Mesenteric fat pad (tissue), 1 donor: ENCODE measurements around the gene SMARCE1. TPM values are rescaled to one million over a fixed set of nuclear protein-coding genes. Genes with fewer than 3 reads are reported as not detected.

ENCODE experiments used
- DNase-seq: peaks from one replicate; pipeline ENCODE4 v3.0.0-alpha.2; 2020; ENCODE audit warnings: low spot score
- total RNA-seq: library from RNA; stranded (reverse); fragmentation: NEBNext Ultra II Directional; extraction: Animal tissue kit (Norgen Biotek cat#: 25700); gene quantifications from one replicate; pipeline ENCODE4 v1.2.1, GENCODE V29; 2021
- donor health status: DM: yes; HTN: yes; CAD: no.

The SMARCE1 gene
- total RNA-seq, 1 donor from 2014 or later: 73.5 TPM

DNA sequence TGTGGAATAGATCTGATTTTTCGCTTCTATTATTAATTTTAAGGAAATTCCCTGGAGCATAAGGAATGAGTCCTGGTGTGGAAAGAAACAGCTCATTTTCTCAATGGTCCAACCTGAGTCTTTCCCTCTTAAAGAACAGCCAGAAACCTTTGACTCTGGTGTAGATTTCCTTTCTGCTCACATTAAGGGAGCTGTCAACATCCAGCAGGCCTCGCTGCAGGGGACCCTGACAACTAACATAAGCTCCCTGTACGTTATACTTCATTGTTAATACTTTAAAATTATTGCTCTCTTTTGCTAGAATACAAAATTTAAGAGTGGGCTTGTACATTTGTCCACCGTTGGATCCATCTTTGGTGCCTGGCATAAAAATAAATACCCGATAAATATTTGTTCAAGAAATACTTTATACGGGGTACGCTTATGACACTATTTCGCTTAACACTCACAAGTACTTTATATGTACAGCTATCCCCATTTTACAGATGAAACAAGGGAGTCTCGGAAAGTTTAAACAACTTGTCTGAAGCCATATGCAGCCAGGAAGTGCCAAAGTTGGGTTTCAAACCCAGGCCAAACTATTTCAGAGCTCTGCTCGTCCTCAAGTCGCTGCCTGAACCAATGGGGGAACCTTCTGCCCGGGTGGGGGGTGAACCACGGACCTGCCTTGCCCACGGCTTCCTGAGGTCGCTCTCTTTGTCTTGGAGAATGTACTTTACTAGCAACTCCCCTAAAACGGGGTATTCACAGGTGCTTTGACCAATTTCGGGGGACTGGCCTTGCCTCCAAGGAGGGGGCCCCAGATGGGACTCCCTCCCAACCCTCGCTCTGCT is 611 bp downstream of the SMARCE1 start:
- DNase-seq: no peak

DNA sequence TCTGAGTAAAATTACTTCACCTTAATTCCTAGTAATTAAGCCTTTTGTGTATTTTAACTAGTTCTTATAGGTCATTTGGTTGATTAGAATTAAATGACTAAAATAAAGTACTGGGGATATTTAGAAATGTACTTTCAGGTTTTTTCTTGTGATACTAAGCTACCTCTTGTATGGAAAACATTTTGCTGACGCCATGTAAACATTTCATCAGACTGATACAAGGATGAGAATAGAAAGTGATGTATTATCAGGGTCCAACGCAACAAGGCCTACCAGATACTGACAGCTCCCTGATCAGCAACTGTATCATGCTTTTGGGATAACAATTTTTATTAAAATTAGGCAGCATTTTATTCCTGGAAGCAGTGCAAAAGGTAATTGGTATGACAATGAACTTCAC is 1.7 kb downstream of the SMARCE1 start:
- no peak for DNase-seq

DNA sequence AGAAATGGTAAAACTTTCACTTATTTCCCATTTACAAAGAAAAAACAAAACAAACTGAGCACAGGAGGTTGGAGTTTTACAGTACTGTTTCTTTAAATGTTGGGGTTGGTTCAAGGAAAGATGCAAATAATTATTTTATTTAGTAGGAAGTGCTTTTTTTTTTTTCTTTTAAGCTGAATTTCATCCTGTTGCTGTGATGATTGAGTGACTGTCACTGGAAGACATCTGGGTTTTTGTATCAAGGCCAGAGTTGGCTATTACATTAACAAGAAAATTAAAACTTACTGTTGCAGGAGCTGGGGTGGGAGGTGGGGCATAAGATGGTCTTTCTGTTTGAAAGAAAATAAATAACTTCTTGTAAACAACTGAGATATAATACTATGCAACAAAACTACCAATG is 2.3 kb downstream of the SMARCE1 start:
- DNase-seq: no peak

DNA sequence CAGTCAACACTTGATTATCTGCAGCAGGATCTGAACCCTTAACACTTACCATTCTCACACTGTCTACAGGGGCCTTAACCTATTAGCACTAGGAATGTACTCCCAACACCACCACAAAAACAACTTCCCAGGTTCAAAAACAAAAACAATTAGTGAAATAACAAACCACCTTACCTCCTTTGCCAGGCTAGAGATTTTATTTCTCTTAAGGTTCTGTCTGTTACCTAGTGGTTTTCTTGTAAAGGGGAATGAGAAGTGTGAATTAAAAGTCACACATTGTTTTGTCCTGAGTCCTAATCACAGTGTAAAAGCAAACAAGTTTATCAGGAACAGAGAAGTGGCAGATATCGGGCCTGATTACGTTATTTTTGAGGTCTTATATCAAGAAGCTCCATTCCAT is 9.7 kb downstream of the SMARCE1 start:
- no peak for DNase-seq

DNA sequence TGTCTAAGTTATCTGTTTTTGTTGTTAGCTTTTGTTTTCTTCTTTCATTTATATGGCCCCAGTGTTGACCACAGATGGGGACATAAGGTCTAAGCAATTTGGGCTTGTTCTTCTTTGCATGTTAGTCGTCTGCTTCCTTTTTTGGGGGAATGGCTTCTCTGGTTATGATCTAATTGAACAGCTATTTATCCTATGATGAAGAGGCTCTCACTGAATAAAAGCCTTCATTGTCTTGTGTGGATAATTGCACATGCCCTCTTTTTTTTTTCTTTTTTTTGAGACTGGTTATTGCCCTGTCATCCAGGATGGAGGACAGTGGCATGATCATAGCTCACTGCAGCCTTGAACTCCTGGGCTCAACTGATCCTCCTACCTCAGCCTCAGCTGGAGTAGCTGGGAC is 13.7 kb downstream of the SMARCE1 start:
- DNase-seq: no peak

DNA sequence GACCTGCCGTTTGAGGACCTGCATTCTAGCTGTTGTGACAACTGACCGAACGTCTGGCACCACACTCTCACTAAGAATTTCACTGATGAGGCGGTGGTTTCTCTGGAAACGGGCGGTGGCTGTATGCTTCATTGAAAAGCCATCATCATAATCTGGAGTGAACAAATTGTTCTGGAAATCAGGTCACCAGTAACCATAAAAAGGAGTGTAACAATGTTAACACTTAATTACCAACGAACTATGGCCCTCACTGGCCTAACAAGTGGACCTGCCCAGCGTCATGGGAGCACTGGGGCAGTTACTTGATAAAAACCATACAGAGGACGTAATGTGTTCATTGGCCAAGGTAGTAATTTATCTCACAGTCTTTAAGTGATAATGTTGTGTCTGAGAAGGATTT is 15.4 kb downstream of the SMARCE1 start:
- no peak for DNase-seq

DNA sequence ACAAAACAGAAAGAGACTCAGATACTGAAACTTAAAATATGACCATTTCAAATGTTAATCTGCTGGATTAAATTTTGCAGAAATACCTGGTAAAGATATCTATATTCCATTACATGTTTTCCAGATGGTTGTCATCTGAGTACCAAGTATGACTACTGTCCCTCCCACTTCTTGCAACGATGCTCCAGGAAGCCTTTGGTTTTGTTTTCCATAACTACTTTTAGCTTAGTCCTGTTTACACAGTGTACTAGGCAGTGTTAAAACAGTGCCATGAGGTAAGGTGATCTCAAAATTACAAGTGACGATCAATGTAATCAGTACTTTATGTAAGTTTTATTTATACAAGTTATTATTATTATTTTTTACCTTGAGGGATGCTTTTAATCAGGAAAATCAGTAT is 17.8 kb downstream of the SMARCE1 start:
- DNase-seq: no peak

DNA sequence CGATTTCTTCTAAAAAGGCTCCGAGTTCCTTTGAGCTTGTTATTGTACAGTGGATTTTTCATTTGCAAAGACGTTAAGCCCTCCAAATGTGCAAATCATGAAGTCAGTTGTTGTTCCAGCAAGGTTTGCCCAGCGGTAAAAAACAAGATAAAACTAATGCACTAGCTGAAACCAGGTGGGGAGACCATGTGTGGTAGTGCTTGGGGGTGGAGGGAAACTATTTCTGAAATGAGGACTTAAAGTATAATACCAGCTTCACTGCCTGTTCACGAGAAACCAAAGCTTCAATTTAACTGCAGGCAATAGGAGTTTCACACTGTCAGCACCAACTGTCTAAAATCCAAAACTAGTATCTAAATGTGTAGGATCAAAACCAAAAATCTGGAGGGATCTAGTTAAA is 22.3 kb downstream of the SMARCE1 start:
- DNase-seq: no peak

DNA sequence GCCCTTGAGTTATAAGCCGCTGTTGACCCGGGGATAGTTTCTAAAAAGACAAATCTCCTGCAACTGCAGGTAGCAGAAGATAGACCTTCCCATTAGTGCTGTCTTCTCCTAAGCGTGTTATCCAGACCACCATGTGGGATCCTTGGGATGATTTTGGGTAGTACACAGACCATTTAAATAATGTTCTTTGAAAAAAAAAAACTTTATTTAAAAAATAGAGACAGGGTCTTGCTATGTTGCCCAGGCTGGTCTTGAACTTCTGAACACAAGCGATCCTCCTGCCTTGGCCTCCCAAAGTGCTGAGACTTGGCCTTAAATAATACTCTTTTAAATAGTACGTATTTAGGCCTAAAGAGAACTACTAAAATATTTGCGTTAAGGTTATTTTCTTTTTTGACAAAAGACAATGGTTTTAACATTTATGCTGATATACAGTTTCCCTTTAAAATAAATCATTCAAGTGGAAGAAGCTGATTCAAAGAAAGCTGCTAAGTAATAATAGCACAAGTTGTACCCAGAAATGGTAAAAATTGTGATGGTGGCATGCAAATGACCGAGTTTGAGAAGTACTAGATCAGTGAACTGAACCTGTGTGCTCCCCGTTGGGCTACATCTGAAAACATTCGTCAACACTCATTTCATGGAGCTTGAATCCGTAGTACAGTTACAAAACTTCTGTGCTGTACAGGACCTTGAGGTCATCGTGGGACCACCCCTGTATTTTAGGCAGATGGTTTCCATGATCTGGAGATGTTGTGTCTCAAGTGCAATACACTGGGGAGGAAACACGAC is 24.0 kb downstream of the SMARCE1 start:
- no peak for DNase-seq

DNA sequence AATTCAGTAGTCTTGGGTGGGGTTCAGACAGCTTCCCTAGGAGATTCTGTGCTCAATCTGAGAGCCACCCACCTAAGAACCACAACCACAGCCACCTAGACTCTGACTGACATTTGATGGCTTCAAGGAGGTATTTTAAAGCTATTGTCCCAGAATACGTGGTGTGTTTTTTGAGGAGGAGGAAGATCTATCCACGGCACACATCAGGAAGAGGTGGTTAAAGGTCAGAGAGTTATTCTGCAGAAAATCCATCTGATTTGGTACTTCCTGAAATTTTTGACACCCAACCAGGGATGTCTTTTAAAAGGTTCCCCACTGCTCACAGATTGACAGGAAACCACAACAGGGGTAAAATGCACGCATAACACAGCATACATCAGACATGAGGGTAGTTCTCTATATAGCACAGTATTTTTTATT is 25.1 kb downstream of the SMARCE1 start:
- no peak for DNase-seq

DNA sequence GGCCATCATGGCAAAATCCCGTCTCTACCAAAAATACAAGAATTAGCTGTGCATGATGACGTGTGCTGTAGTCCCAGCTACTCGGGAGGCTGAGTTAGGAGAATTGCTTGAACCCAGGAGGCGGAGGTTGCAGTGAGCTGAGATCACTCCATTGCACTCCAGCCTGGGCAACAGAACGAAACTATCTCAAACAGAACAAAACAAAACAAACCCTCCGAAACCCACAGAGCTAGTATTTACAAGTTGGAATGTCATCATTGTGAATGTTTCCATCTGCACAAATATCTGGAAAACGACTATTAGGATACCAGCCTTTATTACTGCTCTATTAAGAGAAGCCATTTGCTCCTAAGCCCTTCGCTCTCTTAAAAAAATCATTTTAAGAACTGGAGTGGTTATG is 26.0 kb downstream of the SMARCE1 start:
- no peak for DNase-seq

DNA sequence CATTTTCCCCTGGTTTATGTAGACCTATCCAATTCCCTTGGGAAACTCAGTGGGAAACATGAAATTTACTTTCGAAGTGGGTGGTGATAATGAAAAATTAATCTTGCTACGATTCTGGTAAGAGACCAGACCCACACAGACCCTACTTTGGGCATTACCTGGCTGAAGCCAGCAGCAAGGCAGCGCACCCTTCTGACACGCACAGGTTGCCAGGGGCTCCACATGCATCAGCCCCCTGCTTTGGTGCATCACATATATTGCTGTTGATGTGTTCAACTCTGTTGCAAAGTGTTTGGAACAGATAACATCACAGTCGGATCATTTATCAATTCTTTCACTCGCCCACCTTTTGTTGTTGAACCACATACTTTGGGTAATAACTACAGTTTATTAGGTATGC is 26.6 kb downstream of the SMARCE1 start:
- no peak for DNase-seq

DNA sequence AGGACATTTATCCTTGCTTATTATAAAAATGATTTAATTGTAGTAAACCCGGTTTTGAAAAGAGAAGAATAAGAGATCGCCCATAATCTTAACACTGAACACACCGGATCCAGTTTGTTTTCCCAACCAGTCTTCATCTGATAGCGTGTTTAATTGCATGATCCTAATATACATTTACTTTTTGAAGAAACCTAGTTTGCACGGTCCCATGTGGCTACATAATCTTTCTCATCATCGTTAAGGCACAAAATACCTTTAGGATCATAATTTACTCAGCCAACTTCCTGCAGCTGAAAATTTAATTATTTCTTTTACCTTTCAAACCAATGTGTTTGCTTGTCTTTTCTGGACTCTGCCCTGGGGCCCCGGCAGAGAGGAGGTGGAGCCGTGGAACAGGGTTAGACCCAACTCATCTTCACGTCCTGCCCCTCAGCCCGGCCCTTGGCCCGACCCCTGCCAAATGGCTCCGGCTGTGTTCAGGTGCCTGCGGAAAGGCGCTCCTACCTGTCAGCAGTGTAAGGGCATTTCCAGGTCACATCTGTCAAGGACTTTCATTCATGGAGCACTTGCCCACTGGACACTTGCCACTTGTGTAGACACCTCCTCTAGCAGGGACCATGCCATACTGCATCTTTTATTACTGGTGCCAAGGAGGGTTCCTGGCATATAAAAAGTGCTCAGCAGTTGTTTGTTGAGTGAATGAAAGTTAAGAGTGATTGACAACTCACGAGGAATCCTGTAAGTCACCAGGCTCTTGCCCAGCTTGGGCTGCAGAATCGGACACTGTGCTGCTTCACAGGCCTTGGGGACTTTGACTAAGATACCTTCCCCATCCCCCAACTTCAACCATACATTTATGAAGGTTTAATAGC is 28.6 kb downstream of the SMARCE1 start:
- DNase-seq: no peak

DNA sequence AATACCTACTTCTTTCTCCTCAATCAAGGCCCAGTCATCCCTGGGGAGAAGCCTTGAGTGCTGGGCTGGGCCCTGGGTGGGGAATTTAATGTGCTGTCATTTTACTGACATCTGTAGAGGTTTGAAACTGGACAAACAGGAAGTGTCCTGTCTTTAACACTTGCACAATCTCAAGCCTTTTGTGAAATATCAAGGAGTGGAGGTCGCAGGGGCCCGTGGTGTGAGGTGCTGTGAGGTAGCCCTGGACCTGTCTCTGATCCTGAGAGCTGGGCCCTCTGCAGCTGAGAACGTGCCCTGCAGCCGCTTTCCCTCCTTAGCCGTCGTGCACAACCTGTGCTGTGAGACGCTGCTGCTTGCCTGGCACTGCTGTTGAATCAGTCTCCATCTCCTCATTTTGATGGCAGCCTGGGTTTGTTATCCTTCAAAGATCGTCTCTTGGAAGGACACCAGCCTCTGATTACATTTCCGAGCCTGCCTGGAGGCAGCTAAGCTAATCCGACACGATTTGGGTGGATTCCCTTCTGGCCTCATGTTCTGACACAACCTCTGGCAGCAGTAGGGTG is 29.9 kb downstream of the SMARCE1 start:
- no peak for DNase-seq

DNA sequence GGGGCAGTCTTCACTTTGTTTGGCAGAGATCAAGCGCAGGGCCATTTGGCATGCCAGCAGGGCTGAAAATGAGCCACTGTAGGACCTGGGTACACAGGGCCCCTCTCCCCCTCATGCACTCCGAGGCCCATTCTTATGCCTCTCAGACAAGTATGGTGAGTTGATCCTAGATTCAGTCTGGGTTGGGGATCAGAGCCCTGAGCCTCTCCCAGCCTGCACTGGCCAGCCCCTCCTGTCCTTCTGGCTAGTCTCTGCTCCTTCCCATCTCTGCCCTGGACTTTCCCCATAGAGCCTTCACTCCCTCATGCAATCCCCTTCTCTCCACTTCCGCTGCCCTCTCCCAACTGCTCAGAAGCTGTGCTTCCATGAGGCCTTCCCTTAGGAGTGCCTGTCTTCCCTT is 31.0 kb downstream of the SMARCE1 start:
- no peak for DNase-seq

DNA sequence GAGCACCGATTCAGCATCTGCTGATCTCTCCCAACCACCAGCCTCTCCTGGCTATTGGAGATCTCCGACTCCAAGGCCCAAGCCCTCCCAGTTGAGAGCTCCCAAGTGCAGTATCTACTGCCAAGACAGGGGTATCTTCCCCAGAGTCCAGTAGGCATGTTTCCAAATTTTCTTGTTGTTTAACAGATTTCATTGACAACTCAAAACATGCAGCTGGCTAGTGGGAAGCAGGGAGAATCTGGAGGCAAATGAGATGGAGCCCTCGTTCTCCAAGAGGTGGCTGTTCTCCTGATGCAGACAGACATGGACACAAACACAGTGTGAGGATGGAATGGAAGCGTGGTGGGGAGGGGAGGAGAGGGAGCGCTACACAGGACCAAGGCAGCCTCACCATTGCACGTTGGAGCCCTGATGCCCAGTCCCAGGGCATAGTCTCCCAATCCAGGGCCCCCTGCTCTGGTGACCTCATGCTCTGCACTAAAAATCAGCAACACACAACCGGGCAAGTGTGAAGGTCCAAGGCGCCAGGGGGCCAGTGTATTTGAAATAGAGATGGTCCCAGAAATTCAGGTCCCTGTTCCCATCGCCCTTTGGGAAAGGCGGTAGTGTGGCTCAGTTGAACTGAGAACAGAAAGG is 31.7 kb downstream of the SMARCE1 start:
- no peak for DNase-seq

DNA sequence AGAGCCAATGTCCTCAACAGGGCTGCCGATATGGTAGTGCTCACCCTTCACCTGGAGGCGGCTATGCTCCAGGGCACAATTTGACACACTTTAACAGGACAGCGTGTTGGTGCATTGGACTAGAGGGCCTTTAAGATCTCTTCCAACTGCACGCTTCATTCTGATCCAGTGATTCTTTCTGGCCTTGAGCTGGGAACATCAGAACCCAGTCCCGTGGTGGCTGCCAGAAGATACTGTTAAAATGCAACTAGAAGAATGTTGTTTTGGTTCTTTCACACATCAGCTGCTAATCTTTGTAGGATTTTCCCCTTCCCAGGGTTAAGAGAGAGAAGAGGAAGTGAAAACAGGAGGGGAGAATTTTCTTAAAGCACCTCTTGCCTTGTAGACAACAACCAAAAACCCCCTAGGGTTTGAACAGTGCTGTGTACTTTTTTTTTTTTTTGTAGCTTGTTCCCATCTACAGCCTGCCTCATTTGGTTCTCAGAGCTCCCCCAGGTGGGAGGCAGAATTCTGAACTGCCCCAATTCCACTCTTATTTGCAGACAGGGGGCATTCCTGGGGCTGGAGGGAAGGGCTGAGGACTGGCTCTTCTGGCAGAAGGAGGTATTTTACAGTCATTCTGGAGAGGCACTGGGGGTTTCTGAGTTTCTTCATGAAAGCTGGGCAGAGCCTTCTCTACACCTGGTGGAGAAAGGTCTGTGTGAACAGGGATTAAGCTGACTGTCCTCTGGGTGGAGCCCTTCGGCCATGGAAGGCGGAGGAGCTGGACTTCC is 32.4 kb downstream of the SMARCE1 start:
- DNase-seq: no peak

DNA sequence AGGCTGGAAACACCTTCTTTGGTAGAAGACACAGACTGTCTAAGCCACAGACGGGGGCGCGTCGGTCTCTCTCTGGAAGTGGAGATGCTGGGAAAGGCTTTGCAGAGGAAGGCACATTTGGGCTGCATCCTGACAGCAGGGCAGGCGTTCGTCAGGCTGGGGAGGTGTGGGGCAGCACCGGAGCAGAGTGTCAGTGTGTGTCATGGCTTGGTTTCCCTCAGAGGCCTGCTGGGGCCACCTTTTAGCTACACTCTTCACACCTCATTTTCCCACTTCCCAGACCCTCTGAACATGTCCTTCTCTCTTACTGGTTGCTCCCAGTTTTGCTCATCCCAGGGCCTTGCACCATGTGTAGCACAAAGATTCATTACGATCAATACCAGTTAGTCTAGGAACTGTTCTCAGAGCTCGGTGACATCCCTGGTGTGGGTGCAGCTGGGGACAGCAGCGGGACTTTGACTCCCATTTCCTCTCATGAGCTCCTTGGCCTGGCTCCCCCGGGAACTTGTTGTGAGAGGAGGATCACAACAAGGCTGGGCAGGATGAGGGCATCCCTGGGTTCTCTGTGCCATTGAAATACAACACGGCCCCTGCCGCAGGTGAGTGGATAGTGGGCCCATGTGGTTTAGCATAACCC is 33.1 kb downstream of the SMARCE1 start:
- DNase-seq: no peak

DNA sequence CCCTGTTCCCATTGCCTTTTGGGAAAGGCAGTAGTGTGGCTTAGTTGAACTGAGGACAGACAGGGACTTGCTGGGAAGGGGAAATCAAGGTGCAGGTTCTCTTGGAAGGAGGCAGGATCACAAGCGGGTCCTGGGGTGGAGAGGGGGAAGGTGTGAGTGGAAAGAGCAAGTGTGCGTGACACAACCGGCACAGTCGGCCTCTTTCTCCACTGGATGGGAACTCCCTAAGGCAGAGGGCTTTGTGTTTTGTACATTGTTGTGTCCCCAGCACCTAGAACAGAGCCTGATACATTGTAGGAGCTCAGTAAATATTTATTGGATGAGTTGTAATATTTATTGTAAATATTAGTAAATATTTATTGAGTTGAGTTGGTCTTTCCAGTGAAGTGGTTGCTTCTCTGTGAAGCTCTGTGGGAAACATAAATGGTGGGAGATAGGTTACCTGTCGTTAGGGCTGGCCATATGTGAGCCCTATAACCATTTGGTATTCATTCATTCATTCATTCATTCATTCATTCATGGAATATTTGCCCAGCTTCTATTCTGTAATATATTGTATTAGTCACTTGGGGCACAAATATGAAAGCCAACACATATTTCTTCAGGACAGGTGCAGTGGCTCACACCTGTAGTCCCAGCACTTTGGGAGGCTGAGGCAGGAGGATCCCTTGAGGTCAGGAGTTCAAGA is 34.0 kb downstream of the SMARCE1 start:
- DNase-seq: no peak
